CD1c-positive myeloid dendritic cell (primary cell): Measurements from ENCODE around the gene CAP2.

Experiments used
- DNase-seq: peaks from one replicate; pipeline ENCODE4 v3.0.0-alpha.2; 2016; ENCODE audit errors: extremely low spot score

CAP2 gene

DNA sequence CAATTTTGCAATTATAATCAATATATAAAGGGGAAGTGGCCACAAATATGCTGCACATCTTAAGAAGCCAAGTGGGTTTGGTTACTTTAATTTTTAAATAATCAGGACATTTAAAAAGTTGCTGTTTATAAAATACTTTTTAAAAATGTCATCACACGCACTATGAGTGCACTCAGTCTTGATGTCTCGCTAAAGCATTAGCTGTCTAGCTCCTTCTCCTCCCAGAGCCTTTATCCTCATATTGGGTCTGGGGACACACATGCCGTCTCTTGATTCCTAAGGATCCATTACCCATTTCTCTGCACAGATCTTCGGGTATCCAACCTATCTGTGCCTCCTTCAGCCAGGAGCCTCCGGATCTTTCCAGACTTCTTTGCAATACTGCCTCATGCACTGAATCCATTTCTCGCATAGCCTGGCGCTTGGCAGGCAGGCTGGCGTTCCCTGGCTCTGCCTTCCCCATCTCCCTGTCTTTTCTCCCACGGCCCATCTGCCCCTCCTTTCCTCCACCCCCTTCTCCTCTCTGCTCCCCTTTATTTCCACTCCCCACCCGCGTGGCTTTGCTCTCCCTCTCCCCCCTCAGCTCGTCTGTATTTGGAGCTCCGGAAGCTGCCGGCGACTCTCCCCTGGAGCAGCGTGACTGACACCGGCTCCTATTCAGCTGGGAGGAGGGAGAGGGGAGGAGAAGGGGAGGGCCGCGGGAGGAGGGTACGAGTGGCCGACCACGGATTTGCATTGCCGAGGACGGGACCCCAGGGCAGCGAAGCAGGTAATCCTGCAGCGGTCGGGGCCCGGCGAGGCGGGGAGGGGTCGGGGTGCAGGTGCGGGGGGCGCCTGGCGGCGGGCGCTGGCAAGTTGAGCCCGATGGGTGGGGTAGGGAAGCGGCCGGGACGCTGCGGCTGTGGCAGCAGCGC lies at the start of gene CAP2:
TSS of gene CAP2 (plus strand) at position 618 of the 914 bp plus-strand sequence. CDS start 27,961 bp downstream, outside the sequence.
- DNase-seq, result no peak

- DNase-seq, result no peak
Observed at GRCh38 chr6:17347012-17347411, 46.4 kb upstream of the CAP2 start.

DNA sequence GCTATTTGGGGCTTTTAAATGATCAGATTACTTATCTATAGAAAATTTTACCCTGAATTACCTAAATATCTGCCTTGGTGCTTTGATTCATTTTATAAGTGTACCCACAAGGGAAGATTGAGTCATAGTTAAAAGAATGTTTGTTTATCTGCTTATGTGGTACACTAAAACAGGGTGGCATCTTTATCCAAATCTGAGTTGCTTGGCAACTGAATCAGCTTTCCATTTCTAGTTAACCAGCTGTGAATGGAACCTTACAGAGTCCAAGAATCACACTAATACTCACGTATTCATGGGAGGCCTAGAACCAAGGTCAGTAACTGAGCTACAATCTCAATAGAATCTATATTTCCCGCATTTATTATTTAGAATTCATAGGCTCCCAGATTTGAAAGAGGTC lies 44.0 kb upstream of the CAP2 start:
- no peak for DNase-seq

- no peak for DNase-seq
Observed at GRCh38 chr6:17352302-17352701, 41.1 kb upstream of the CAP2 start.

DNA sequence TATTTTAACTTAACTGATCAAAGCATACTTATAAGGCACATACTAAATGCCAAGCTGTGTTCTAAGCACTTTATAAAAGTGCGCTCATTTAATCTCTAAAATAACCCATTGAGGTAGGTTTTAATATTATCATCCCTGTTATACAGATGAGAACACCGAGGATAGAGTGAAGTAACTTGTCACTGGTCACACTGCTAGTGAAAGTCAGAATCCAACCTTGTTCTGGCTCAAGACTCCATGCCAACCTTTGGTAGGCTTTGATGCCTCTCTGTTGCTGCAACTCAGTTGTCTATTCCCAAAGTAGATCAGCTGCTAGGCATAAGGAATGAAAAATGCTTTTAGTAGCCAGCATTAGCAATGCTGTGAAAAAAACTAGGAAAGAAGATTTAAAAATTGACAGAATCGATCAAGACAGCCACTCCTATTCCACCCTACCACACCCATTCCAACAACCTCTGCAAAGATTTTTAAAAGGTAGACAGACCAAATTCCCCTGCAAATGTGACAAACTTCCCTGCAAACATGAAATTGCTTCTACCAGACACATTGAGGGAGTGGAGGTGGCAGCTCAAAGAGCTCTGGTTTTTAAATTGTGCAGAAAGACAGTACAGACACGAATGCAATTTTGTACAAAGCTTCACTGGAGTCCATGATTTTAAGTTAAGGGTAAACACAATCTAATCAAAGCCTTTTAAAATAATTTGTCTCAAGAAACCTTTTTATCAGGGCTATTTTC lies 39.8 kb upstream of the CAP2 start:
- DNase-seq, result no peak

DNA sequence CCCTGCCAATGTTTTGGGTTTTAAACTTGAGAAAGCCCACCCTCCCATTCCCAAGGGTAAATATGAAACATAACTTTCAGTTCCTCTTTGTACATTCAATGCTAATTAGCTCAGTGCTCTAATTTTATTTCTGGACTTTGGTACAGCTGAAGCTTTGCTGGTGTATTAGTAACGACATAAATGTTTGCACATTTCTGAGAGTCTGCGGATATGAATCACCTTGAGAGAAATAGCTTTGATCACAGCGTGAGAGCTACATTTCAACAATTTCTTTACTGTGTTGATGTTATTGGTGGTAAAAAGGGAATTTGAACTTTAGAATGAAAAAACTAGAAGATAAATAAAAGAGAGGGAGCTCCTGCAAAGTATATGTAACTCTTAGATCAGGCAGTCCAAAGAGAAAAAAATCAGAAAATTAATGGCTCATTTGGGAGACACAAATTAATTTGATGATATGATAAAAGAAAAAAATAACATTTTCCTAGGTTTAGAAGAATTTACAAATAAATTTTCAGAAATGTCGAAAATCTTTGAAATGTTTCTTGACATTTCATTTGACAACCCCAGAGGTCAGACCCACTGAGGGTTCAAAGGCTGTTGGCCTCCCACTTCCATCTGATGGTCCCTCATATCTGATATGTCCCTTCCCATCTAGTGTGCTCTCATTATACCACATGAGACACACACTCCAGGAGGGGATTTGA lies 38.5 kb upstream of the CAP2 start:
- DNase-seq, result no peak

- no peak for DNase-seq
Observed at GRCh38 chr6:17355404-17355774, 38.0 kb upstream of the CAP2 start.

- DNase-seq, result no peak
Observed at GRCh38 chr6:17358515-17358914, 34.9 kb upstream of the CAP2 start.

DNA sequence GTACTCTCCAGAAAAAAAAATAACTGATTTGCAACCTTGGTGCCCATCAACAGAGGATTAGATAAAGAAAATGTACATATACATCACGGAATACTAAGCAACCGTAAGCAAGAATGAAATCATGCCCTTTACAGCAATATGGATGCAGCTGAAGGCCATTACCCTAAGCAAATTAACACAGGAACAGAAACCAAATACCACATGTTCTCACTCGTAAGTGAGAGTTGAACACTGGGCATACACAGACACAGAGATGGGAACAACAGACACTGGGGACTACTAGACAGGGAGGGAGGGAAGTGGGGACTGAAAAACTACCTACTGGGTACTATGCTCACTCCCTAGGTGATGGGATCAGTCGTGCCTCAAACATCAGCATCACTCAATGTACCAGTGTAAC lies 32.8 kb upstream of the CAP2 start:
- no peak for DNase-seq

DNA sequence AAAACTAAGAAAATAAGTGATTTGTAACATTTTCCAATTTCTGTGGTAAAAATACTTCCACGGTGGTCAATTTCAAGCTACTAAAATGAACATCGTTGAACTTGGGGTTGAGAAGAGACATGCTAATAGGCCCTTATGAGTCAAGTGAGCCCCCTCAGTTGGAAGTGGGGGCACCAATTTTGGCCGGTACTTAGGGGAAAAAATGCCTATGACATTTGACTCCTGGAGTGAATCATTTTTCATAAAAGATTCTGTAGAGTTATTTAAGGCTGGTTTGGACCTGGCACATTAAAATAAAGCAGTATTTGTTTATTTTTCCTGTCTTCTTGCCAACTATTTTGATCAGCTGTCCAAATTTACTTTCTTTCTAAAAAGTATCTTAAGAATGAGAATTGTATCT lies 32.4 kb upstream of the CAP2 start:
- DNase-seq, result no peak

DNA sequence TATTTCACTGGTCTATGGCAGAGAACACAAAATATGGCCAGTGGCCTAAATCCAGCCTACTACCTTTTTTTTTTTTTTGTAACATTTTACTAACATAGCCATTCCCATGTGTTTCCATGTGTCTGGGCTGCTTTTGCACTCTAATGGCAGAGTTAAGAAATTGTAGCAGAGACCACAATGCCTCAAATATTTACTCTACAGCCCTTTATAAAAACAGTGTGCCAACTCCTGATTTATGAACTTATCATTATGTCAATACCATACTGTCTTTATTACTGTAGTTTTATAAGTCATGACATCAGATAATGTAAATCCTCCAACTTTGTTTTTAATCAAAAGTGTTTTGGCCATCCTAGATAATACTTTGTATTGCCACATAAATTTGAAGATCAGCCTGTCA lies 27.4 kb upstream of the CAP2 start:
- no peak for DNase-seq

- no peak for DNase-seq
Observed at GRCh38 chr6:17367868-17368267, 25.5 kb upstream of the CAP2 start.

DNA sequence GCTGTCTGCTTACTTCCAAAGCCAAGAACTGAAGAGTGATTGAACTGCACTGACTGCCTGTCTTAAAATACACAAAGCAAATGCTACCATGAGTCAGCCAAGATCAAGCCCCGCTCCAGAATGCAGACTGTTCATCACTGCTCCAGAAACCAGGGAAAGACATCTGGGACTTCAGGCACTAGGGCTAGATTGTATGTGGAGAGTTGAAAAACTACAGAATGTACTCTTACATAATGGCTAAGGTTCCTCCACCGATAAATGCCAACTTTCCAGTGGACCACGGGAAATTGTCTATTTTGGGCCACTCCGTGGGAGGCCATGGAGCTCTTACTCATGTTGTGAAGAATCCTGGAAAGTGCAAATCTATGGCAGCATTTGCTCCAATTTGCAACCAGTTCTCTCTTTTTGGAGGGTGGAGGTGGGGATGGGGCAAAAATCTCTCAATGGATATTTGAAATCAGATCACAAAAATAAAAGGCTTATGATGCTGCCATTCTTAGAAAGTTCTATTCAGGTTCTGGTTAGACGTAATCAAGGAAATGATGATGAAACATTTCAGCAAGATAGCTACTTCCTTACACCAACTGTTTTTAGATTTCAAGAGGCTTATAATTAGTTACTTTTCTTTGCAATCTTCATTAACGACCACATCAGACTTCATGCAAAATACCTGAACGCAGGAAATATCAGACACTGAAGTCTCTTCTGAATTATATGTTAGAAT lies 11.8 kb upstream of the CAP2 start:
- no peak for DNase-seq

DNA sequence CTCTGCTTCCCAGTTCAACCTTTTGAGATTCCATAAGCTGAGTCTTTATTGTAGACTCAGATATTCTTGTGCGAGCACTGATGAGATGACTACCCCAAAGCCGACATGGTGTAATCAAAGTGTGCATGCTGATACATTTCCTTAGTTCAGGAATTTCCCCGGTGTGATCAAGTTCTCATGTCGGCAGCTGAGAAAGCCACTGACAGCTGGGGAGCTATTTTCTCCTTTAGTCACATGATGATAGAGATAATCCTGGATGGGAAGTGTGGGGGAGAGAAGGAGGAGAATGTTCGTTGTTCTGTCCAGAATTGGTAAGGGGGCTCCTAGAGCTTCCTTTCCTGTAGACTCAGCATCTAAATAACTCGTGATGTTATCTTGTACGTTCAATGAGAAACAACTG lies 7.7 kb upstream of the CAP2 start:
- no peak for DNase-seq

- no peak for DNase-seq
Observed at GRCh38 chr6:17388365-17388764, 5.0 kb upstream of the CAP2 start.

- DNase-seq, result no peak
Observed at GRCh38 chr6:17389274-17389847, 4.0 kb upstream of the CAP2 start.

DNA sequence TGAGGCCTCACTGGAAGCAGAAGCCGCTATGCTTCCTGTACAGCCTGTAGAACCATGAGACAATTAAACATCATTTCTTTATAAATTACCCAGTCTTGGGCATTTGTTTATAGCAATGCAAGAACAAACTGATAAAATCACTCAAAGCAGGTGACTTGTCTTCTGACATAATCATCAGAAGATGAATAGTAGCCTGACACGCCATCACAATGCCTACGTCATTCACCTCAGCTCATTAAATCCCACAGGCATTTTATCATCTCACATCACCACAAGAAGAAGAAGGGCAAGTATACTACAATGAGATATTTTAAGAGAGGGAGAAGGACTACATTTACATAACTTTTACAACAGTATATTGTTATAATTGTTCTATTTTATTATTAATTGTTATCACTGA lies 3.1 kb upstream of the CAP2 start:
- DNase-seq, result no peak

GRCh38 chr6:17391976-17392375 lies 1.4 kb upstream of the CAP2 start:
- no peak for DNase-seq

DNA sequence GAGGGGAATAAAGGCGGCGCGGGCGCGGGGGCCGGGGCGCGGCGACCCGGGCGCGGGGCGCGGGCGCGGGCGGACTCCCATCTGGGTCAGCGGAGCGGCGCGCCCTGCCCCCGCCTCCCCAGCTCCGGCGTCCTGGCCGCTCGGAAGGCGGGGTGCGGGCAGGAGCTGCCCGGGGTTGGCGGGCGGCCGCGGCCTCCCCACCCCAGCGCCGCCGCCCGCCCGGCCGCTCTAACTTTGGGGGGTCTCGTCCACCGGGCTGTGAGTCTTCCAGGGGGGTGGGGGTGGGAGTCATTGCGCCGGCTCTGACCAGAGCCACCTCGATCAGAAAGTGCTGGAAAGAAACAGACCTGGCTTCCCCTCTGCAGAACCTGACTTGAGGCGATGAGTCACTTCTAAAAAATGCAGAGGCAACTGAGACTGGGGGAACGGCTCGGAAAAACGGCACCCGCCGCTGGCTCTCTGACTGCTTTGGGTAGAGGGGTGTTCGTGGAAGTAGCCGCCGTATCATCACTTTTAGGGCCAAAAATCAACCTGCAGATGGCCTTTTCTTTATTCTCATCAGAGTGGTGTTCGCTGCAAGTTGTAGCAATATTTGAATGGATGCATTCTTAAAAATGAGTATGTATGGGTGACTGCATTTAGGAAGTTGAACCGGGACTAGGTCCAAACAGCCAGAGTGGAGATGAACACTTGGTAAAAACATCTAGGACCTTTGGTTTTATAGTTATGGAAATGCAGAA lies 667 bp downstream of the CAP2 start:
- no peak for DNase-seq

- no peak for DNase-seq
Observed at GRCh38 chr6:17395112-17395511, 1.7 kb downstream of the CAP2 start.

DNA sequence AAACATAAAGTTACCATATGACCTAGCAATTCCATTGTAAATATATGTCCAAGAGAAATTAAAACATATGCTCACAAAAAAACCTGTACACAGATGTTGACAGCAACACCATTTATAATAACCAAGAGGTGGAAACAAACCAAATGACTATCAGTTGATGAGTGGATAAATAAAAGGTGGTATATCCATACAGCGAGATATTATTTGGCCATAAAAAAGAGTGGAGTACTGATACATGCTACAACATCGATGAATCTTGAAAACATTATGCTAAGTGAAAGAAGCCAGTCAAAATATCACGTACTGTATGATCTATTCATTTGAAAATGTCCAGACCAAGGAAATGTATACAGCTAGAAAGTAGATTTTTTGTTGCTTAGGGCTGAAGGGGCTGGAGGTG lies 2.9 kb downstream of the CAP2 start:
- no peak for DNase-seq
